ENCODE measurements around the gene HPCAL1. TPM values are rescaled to one million over a fixed set of nuclear protein-coding genes. Genes with fewer than 3 reads are reported as not detected.

Gene HPCAL1
- total and polyA plus RNA-seq, 10 of the 15 experiments (the other 5 are each of a cell fraction or from before 2014, with no cell fraction given) = 0.40 to 12.8 (median 7.9) TPM

DNA sequence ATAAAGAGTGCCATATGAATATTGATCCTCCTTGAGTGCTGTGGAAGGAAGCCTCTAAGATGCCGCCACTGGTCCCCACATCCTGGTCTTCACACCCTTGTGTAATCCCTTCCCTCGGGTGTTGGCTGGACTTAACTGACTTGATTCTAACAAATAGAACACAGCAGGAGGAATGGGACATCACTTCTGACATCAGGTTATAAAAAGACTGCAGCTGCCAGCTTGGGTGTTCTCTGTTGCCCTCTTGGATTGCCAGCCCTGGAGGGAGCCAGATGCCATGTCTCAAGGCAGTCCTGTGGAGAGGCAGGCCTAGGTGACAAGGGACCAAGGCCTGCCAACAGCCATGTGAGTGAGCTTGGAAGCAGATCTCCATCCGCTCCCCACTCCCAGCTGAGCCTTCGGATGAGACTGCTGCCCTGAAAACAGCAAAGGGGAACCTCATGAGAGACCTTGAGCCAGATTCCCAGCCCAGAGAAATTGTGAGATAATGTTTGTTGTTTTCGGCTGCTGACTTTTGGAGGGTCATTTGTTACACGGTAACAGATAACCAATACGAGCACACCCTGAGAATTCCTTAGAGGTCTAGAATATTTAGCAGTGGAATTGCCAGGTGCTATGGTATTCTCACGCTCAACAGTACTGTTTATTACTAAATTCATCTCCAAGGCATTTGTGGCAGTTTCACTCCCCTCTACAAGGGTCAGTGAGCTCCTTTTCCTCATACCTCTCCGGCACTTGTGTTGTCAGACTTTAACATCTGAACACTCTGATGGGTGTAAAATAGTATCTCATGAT lies 32.5 kb downstream of the HPCAL1 start:
- H2AFZ ChIP-seq (ENCODE audit: control insufficient read depth, low read depth, low read length) = no peak overlapping the region
- no peak overlapping the region for H3K9ac ChIP-seq (ENCODE audit: control insufficient read depth, insufficient read depth, low read length)
- CTCF ChIA-PET = no interaction called here
- H3K4me3 ChIP-seq = no peak overlapping the region
- no peaks in the 10 kb centered on the region for H3K36me3 ChIP-seq (ENCODE audit: control insufficient read depth in 2 of 2, insufficient read depth in 2 of 2, low read length in 1 of 2)
- H3K27me3 ChIP-seq (replicated peaks in 1 of 2; ENCODE audit: control insufficient read depth in 2 of 2, insufficient read depth in 2 of 2, low read length in 1 of 2) = no peaks in the 10 kb centered on the region
- RAD21 ChIA-PET (ENCODE audit: unreplicated experiment) = no interaction called here
- no peak for DNase-seq (ENCODE audit: low read depth, low spot score)
- BruUV-seq (replicated peaks) = no TSS peak
- POLR2A ChIA-PET = interaction anchor here (0.7 kb wide), 1 partner anchor 12 kb away, joined by 3 read pairs; no protein-coding TSS in a partner anchor
- peaks cover 21% of the 10 kb centered on the region for H3K4me1 ChIP-seq (ENCODE audit: control insufficient read depth, insufficient read depth, low read length)
- no peaks in the 10 kb centered on the region; the same call in 2 of the 3 replicates for H3K9me3 ChIP-seq (replicated peaks; ENCODE audit: control insufficient read depth, insufficient read depth, low read length)
- H4K20me1 ChIP-seq (ENCODE audit: control insufficient read depth, insufficient read depth) = no peaks in the 10 kb centered on the region
- SMC1A ChIA-PET (ENCODE audit: uncharacterized antibody, unreplicated experiment) = no interaction called here
- no peak overlapping the region for H3K27ac ChIP-seq (ENCODE audit: control insufficient read depth, insufficient read depth)
- intact Hi-C loops (cut with micrococcal nuclease; ENCODE audit: unreplicated experiment) (no loop called here), in situ Hi-C loops (cut with MboI) (no loop called here)
- TF ChIP-seq SMARCA5 (IDR thresholded peaks at IDR 0.05) (no peak), POU2F2 (IDR thresholded peaks at IDR 0.05; ENCODE audit: borderline replicate concordance, low read depth, low read length) (no peak), TCF3 (IDR thresholded peaks at IDR 0.05; ENCODE audit: borderline replicate concordance, insufficient read depth, low read depth, low read length) (no peak), MTA3 (IDR thresholded peaks at IDR 0.05; ENCODE audit: borderline replicate concordance, low read length) (no peak), RBBP5 (conservative IDR thresholded peaks at IDR 0.05) (no peak), MEF2A (IDR thresholded peaks at IDR 0.05; ENCODE audit: insufficient read depth, low read depth, low read length) (no peak), CBX5 (IDR thresholded peaks at IDR 0.05; ENCODE audit: low read depth) (no peak)
- FAIRE-seq = no peak
- no peak for ATAC-seq
- 89% methylated on average over 9 of the region's 9 CpGs for whole genome bisulfite sequencing (ENCODE audit: insufficient coverage, insufficient replicate concordance, low lambda C conversion rate, missing lambda C conversion rate)
- no peak overlapping the region for H3K4me2 ChIP-seq (ENCODE audit: control insufficient read depth, insufficient read depth)
- H3K79me2 ChIP-seq (ENCODE audit: control insufficient read depth, insufficient read depth, low read length) = peaks cover 2% of the 10 kb centered on the region; the same call in 1 of the 2 replicates

DNA sequence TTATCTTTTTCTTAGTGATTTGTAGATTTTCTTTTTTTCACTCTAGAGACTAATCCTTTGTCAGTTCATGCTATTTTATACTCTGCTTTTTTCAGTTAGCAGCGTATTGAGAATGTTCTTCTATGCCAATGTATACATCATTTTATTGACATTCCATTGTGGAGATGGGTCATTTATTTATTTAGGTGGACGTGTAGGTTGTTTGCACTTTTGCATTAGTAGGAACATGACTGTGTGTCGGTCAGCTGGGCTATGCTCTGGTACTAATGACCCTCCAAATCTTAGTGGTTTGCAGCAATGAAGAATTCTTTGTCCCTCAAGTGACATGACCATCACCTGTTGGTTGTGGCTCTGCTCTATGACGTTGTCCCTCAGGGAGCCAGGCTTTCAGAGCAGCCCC lies 33.6 kb downstream of the HPCAL1 start:
- Histone ChIP-seq H3K9ac (ENCODE audit: control insufficient read depth, insufficient read depth, low read length) (no peak overlapping the region), H3K9me3 (replicated peaks; ENCODE audit: control insufficient read depth, insufficient read depth, low read length) (no peaks in the 10 kb centered on the region; the same call in 2 of the 3 replicates), H4K20me1 (ENCODE audit: control insufficient read depth, insufficient read depth) (no peaks in the 10 kb centered on the region), H3K4me2 (ENCODE audit: control insufficient read depth, insufficient read depth) (no peak overlapping the region), H3K27me3 (replicated peaks in 1 of 2; ENCODE audit: control insufficient read depth in 2 of 2, insufficient read depth in 2 of 2, low read length in 1 of 2) (no peaks in the 10 kb centered on the region), H3K4me3 (no peak overlapping the region), H3K4me1 (ENCODE audit: control insufficient read depth, insufficient read depth, low read length) (peaks cover 10% of the 10 kb centered on the region), H3K36me3 (ENCODE audit: control insufficient read depth in 2 of 2, insufficient read depth in 2 of 2, low read length in 1 of 2) (no peaks in the 10 kb centered on the region), H3K79me2 (ENCODE audit: control insufficient read depth, insufficient read depth, low read length) (peaks cover 2% of the 10 kb centered on the region; the same call in 1 of the 2 replicates), H3K27ac (ENCODE audit: control insufficient read depth, insufficient read depth) (no peak overlapping the region), H2AFZ (ENCODE audit: control insufficient read depth, low read depth, low read length) (no peak overlapping the region)
- ChIA-PET SMC1A (ENCODE audit: uncharacterized antibody, unreplicated experiment) (no interaction called here), RAD21 (ENCODE audit: unreplicated experiment) (no interaction called here), CTCF (no interaction called here), POLR2A (no interaction called here)
- intact Hi-C loops (cut with micrococcal nuclease; ENCODE audit: unreplicated experiment) (no loop called here), in situ Hi-C loops (cut with MboI) (no loop called here)
- ATAC-seq (no peak), DNase-seq (ENCODE audit: low read depth, low spot score) (no peak), FAIRE-seq (no peak)
- no TSS peak for BruUV-seq (replicated peaks)
- 53% methylated on average over 4 of the region's 4 CpGs for WGBS (ENCODE audit: insufficient coverage, insufficient replicate concordance, low lambda C conversion rate, missing lambda C conversion rate)
- TF ChIP-seq JUND (IDR thresholded peaks at IDR 0.05; ENCODE audit: low read depth, low read length) (no peak), ZBED1 (IDR thresholded peaks at IDR 0.05; ENCODE audit: borderline replicate concordance) (no peak), RFX5 (IDR thresholded peaks at IDR 0.05; ENCODE audit: low read depth, low read length) (no peak), SUPT20H (IDR thresholded peaks at IDR 0.05; ENCODE audit: borderline replicate concordance, control insufficient read depth, low read depth, low read length) (no peak), NR2F1 (conservative IDR thresholded peaks at IDR 0.05) (no peak), JUNB (IDR thresholded peaks at IDR 0.05) (no peak)
- TF ChIP-seq, protein P1, sequence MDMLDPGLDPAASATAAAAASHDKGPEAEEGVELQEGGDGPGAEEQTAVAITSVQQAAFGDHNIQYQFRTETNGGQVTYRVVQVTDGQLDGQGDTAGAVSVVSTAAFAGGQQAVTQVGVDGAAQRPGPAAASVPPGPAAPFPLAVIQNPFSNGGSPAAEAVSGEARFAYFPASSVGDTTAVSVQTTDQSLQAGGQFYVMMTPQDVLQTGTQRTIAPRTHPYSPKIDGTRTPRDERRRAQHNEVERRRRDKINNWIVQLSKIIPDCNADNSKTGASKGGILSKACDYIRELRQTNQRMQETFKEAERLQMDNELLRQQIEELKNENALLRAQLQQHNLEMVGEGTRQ (IDR thresholded peaks at IDR 0.05; ENCODE audit: borderline replicate concordance, low read depth, low read length) = no peak
- TF ChIP-seq, protein P2, sequence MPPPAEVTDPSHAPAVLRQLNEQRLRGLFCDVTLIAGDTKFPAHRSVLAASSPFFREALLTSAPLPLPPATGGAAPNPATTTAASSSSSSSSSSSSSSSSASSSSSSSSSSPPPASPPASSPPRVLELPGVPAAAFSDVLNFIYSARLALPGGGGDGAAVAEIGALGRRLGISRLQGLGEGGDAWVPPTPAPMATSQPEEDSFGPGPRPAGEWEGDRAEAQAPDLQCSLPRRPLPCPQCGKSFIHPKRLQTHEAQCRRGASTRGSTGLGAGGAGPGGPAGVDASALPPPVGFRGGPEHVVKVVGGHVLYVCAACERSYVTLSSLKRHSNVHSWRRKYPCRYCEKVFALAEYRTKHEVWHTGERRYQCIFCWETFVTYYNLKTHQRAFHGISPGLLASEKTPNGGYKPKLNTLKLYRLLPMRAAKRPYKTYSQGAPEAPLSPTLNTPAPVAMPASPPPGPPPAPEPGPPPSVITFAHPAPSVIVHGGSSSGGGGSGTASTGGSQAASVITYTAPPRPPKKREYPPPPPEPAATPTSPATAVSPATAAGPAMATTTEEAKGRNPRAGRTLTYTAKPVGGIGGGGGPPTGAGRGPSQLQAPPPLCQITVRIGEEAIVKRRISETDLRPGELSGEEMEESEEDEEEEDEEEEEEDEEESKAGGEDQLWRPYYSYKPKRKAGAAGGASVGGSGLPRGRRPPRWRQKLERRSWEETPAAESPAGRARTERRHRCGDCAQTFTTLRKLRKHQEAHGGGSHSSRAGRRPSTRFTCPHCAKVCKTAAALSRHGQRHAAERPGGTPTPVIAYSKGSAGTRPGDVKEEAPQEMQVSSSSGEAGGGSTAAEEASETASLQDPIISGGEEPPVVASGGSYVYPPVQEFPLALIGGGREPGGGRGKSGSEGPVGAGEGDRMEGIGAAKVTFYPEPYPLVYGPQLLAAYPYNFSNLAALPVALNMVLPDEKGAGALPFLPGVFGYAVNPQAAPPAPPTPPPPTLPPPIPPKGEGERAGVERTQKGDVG (CRISPR knock-in tag; IDR thresholded peaks at IDR 0.05) = no peak
